Islet precursor cell (in vitro differentiated cells): ENCODE measurements around the gene DPYSL3.
"Not testable (repeated sequence)": the region's sequence is repeated elsewhere in the genome, so short reads cannot be mapped to it uniquely, and the experiment has no call there.

Experiments used
- DNase-seq: peaks from one replicate; pipeline ENCODE4 v3.0.0-alpha.2; 2018

Gene DPYSL3

DNA sequence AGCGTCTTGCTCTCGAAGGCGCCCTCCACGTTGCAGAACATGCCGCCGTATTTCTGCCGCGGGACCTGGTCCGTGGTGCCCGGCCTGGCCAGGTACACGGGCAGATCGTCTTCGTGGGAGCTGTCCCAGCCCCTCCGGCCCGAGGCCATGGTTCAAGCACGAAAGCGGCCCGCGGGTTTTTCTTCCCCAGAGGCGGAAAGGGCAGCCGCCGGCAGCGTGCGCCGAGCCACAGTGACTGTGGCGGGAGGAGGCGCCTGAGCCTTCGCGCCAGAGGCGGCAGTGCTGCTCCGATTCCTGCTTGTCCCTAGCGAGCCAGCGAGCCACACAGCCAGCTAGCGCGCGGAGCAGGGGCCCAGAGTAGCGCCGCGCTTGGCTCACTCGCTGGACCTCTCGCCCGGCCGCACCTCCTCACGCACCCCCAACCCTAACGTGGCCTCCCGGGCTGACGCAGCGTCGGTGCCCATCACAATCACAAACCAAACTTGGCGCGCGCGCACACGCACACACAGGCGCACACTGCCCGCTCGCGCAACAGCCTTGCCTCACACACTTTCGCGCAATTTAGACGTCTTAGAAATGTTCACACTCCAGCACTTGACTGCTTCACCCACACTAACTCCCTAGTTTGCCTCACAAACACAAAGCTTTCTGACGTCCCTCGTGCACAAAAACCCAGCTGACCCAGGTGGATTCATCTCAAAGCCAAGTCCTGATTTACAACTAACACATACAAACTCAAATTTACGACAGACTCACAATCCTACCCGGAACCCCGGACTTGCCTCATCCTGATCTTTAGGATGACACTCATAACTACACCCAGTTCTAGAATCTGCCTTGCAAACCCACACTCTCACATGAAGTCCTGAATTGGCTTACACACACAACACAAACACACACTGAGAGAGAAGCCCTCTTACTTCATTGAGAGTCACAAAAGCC lies at the start of gene DPYSL3:
TSS of gene DPYSL3 (minus strand) at position 359 of the 942 bp plus-strand sequence. CDS start at position 149, 210 bp downstream.
- peak; percentile 87 for DNase-seq

DNA sequence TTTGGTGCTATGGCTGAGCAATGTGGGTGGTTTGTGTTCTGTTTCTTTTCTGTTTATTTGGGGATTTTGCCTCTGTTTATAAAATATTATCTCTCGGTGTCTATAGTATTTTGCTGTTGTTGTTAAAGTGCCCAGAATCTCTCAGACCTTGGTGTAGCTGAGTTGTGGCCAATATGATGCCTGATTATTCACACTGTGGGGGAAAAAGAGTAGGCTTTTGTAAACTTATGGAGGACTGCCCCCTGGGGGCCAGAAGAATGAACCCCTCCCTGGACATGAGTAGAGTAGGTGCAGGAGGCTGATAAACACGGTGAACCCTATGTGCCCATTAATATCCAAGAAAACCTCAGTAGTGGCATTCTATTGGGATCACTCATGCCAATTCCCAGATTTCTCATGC lies 49.0 kb upstream of the DPYSL3 start:
- DNase-seq = peak; percentile 70

DNA sequence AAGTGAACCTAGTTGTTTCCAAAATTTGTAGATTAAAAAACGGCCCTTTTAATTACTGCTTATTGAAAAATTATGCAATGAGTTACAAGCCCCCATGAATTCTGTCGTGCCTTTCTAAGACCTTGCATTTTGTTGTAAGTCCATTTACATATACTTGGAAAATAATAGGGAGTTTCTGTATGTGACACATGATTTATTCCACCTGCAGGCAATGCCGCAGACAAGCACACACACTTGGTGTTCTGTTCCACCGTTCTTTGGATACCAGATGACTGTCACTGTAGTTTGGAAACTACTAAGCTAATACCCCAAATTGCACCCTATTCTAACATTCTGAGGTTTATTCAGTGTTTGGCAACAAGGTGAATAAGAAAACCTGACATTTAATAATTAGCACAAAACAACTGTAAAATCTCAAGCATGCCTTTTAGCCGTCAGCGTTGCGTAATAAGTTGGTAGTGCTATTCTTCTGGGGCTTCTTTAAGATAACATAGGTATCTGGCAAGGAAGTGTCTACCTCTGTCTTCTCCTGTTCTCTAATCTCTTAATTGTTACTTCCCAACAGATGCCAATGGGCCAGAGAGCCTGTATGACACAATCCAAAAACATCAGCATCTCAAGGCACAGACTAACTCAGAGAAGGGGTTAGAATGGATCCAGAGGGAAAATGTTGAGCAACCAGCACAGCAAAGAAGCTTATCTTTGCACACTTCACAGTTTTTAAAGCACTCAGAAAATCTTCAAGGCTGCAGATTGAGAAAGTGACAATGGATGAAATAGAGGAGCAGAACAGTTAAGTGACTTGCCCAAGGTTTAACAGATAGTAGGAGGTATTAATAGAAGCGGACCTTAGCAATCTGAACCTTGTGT lies 48.2 kb upstream of the DPYSL3 start:
- no peak for DNase-seq

DNA sequence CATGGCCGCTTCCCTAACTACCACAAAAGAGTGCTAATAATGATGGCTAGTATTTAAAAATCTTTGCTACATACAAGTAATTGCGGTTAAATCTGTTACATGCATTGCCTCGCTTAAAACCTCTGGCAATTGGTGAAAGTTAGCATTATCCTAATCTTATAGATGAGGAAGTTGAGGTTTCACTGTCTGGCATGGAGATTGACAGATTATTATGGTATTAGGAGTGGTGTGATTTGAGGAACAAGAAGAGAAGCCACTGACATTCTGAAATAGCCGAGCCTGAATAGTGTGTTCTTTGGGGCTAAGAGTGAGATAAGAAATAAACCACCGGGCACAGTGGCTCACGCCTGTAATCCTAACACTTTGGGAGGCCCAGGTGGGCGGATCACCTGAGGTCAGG lies 45.3 kb upstream of the DPYSL3 start:
- no peak for DNase-seq

DNA sequence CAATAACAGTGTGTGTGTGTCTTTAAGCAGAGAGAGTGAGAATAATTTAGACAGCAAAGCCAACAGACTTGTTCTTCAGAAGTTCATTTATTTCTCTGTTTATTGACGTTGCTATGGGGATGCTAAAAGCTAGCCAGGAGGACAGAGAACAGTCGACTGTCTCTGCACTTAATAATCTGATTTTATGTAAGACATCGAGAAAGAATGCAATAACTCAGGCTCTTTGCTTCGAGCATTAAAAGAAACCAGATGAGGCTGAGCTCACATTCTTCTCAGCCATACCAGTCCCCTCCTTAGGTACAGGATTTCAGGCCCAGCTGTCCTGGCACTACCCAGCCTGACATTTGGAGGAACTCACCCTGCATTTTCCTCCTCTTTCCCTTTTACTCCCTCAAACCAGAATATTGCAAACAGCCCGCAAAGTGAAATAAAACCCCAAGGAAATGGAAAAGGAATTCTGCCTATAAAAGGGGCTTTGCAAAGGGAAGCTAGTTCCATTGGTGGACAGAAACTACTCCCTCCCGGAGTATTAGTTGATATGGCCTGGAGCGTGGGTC lies 44.5 kb upstream of the DPYSL3 start:
- no peak for DNase-seq

DNA sequence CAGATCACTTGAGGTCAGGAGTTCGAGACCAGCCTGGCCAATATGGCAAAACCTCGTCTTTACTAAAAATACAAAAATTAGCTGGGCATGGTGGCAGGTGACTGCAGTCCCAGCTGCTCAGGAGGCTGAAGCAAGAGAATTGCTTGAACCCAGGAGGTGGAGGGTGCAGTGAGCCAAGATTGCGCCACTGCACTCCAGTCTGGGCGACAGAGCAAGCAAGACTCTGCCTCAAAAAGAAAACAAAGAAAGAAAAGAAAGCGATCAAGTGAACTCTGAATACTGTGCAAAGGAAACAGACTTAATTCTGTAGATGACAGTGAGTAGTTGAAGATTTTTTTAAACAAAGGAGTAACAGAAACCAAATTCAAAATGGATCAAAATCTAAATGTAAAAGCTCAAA lies 43.9 kb upstream of the DPYSL3 start:
- not testable (repeated sequence) for DNase-seq

DNA sequence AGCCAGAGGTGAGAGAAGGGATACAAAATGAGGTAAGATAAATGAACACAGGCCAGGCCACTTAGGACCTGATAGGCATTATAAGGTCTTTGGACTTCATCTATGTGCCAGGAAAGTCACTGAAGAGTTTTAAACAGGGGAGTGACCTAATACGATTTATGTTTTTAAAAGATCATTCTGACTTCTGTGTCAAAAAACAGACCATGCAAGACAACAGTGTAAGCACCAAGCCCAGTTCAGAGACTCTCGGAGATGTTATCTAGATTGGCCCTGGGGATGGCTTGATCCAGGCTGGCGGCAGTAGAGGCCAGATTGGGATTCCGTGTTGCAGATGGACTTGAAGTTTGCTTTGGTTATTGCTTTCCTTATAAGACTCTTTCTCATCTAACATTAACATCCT lies 43.0 kb upstream of the DPYSL3 start:
- no peak for DNase-seq

DNA sequence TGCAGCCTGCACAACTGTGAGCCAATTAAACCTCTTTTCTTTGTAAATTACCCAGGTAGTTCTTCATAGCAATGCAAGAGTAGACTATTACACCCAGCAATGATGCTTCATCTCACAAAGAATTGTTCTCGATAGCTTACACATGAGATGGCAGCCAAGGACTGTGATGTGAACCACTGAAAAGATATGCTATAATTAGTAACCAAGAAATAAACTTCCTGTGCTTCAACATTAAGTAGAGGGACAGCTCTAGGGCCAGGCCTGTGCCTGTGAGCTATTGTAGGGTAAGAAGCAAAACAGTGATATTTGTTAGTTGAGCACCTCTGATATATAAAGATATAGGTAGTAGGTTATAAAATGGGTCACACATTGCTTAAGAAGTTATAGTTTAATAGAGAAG lies 41.8 kb upstream of the DPYSL3 start:
- no peak for DNase-seq

DNA sequence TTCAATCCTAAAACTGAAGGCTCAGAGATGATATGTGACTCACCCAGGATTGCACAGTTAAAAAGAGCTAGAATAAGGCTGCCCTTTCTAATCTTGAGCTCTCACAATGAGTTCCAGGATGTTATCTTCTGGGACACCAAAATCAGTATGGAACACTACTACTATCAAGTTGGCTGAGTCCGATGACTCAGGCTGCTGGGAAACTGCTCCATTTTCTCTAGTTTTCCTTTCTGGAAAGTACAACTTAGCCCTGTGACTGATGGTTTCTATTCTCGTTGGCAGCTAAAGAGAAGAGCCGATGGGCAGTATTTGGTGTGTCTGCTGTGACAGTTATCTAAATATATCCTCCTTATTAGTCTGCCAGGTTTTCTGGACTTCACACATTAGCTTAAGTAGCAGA lies 37.9 kb upstream of the DPYSL3 start:
- no peak for DNase-seq

DNA sequence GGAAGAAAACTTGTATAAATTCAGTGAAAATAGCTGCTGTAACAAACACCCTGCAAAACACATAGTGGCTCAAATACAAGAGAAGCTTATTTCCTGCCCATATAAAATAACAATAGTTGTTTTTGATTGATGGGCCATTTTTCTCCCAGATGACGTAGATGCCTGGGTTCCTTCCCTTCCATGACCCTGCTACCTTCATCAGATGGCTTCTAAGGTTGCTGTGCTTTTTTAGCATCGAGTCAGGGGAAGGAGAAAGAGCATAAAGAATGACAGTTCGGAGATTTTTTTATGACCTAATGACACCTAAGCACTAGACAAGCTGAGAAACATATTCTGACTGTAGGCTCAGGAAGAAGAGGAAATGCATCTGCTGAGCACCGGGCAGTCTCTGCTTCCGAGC lies 34.7 kb upstream of the DPYSL3 start:
- no peak for DNase-seq

DNA sequence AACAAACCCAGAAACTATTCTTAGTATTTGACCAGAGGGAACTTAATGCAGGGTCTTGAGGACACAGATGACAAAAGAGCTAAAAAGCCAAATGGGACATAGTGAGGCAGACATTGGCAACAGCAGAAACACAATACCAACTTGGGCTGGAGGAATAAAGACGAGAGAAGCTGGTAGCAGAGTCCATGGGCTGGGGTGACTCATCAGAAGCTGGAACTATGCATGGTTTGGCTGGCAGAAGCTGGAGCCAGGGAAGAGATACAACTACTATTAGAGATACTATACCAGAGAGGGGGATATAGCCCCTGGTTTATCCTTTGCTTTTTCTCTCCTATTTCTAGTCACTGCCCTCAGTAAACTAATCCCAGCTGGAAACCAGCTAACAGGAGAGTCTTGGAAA lies 29.2 kb upstream of the DPYSL3 start:
- DNase-seq = no peak

DNA sequence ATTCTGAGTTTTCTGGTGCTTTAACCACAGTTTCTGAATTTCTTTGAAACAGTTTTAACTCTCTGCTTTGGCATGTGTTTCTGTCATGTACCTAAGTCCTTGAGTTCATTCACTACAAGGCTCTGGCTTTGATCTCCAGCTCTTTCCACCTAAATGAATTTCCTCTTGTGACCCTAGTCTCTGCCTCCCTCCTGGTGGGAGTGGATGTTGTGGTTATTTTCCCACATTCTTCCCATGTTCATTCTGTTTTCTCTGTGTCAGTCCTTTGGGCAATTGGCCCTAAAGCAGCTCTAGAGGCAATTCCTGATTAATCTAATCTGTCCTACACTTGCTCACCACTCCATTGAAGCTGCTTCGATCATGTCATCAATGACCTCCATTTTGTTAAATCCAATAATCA lies 28.4 kb upstream of the DPYSL3 start:
- DNase-seq = no peak

DNA sequence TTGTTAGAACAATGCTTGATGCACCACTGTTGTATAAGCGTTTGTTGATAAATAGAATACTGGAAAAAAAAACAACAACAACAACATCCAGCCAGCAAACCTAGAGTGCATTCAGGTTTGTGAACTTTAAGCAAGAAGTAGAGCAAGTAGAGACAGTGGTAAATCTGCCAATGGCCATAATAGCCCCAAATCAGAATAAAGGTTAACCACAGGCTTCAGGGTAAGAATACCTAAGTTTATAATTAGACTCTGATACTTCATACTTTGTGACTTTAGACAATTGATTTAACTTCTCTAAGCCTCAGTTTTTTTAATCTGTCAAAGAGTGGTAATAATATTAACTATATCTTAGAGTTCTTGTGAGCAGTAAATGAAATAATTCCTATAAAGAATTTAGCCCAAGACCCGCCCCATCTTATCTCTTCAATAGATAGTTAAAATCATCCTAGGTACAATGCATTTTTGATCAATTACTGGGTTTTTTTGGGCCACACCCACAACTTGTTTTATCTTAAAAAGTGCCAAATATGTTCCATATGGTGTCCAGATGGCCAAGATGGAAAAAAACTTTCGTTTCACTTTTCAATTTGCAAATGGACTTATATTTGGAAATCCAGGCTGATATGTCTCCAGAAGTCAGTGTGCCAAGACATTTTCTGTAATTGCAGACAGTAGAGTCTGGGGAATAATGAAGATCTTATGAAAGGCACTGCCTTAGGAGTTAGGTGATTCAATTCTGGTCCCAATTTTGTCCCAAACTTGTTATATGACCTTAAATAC lies 24.5 kb upstream of the DPYSL3 start:
- no peak for DNase-seq

DNA sequence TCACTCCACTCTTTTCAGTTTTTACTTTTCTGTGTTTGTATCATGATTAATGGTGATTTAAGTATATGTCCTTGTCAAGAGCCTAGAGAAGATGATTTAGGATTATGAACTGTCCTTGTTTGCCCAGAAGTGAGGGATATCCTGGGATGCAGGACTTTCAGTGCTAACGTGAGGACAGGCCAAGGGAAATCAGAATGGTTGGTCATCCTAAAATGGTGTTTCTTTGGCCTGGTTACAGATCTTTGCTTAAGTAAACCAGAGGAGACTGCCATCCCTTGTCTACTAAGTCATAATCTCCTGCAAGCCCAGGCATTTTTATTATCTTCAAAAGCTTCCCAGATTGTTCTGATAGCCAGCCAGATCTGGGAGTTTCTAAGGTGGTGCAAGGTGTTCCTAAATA lies 22.3 kb upstream of the DPYSL3 start:
- DNase-seq = no peak

DNA sequence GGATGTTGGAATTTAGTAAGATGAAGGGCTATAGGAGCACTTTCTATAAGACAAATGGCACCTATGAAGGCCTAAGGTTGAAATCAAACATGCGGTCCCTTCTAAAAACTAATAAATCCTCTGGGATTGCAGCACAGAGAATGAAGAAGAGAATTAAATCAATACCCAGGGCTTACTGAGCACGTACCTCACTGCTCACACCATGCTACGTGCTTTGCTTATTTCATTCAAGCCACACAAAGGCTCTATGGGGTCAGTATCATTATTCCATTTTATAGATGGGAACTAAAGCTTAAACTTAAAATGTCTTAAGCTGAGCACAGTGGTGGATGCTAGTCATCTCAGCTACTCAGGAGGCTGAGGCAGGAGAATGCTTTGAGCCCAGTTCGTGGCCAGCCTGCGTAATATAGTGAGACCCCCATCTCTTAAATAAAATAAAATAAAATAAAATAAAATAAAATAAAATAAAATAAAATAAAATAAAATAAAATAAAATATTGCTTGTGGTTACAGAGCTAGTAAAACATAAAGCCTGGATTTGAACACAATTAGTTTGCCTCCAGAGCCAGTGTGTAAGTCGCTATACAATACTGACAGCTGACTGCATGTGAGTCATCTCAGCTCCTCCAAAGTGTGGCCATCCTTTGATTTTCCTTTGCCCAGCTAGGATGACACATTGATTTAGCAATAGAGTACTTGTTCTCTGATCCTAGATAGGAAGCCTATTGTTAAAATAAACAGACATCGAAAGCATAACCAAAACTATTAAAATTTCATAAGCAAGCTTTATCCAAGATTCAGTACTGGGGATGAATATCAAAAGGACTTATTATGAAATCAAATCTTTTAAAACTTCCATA lies 20.9 kb upstream of the DPYSL3 start:
- DNase-seq = no peak

DNA sequence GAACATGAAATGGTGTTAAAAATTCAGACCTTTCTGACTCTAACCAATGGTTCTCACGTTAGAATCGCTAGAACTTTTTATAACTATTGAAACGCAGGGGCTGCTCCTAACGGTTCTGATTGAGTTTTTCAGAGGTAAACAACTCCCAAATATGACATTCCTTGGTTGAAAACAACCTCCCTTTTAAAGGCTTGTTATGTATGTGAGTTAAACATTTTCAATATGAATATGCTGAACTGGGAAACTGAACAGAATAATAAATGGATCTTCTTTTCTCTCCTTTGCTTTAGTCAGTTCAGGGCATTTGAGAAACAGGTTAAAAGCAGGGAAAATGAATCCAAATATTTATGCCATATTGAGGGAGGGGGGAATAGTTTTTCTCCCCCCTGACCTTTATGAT lies 13.2 kb upstream of the DPYSL3 start:
- DNase-seq = no peak

DNA sequence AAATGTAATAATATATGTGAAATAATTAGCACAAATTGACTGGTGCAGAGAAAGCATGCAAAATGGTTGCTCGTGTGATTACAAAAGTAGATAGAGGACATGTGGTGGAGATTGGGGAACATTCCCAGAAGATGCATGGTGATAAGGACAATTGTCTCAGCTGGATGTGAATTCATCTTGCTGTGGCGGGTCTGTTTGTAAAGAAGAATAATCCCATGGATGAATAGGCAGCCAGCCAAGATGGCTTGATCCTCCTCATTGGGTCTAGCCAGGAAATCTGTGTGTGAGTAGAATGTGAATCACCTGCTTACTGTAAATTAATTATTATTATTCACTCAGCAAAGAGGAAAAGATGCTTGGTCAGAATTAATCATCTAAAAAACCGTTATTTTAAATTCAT lies 12.6 kb upstream of the DPYSL3 start:
- DNase-seq = no peak

DNA sequence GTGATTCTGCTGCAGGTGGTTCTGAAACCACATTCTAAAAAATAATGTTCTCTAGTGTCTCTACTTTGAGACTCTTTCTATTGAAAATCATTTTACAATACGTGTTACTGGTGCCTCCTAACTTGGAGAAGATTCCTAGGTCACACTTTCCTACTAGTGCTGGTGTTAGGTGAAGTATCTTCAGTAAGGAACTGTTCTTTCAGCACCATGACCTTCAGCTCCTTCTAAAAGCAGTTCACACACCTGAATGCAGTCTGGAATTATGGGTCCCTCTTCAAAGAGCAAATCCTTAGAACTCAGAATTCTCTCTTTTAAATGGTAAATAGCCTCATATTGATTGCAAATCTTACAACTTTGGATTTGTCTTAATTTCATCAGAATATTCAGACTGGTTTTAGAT lies 10.6 kb upstream of the DPYSL3 start:
- DNase-seq = no peak

DNA sequence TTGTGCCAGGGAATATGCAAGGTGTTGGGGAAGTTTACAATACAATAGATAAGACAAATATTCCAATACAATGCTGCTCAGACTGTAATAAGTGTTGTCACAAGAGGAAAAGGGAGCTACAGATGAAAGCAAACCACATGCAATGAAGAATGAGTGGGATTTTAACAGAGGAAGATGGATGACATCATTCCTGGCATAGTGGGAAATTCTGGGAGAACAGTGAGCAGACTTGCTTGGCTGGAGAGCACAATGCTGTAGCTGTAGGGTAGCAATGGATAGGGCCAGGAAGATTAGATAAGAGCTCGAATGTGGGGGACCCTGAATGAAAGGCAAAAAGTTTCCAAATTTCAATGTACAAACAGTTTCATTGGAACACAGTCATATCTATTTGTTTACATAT lies 9.5 kb upstream of the DPYSL3 start:
- no peak for DNase-seq

DNA sequence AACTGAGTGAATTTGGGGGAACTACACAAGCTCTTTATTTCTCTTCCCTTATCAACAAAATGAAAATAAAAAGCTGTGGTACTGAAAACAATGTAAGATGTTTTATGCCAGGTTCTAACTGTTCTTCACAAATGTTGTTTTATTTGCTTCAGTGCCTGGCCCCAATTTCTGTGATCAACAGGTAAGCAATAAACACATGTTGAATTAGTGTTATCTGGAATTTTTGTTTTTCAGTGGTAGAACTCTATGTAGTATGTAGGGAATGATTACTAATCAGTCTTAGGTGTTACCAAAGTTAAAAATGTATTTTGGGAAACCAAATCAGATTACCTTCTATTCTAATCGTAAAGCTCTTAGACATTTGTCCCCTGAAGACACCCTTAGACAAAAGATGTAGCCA lies 7.5 kb upstream of the DPYSL3 start:
- DNase-seq = no peak

DNA sequence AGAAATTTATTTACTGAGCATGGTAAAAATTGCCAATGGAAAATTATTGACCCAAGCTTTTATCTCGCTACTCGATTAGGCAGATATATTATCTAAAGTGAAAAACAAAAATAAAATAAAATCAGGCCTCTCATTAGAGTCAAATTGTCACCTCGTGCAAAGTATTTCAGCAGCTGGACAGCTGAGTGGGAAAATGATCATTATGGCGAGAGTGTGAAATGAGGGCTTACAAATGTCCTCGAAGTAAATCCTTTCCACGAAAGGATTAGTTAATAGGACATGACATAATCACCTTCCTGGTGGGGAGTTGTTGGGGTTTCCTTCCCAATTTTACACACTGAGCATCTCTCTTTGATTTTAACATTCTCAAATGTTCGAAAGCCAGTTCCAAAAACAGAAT lies 5.4 kb upstream of the DPYSL3 start:
- DNase-seq = no peak
